ENCODE results near the gene HNRNPL.

HNRNPL gene

GRCh38 chr19:38786572-38787265 lies 63.1 kb downstream of the HNRNPL start:
- no peak for ATAC-seq (replicated peaks)

More at GRCh38 chr19:38786572-38787265, 63.1 kb downstream of the HNRNPL start:
- Mint-ChIP-seq H3K4me3 (no peak overlapping the region), H3K27me3 (peaks cover under 1 to 1% of the 10 kb centered on the region in 2 donors), H3K9me3 (no peaks in the 10 kb centered on the region), H3K36me3 (no peaks in the 10 kb centered on the region), H3K27ac (no peak overlapping the region), H3K4me1 (peaks cover 0 to 1% of the 10 kb centered on the region in 2 donors)
- DNase-seq: no peak

Data from stimulated activated naive B cell treated with anti-CD40 and anti-IgM and Interleukin-4, amounts not matched to agents 10 μg/mL and 1 μg/mL and 100 μg/mL, for 72 hours (primary cell).